SU-DHL-6 (cell line): ENCODE results near the gene FAM120A.

Experiments used
- EZH2phosphoT487 ChIP-seq: fragments of 200-600 bp; sonication (generic), shearing (Covaris generic); conservative IDR thresholded peaks from 2 replicates; pipeline ENCODE4 v1.6.1; 2018; ENCODE audit warnings: mild to moderate bottlenecking, antibody characterized with exemption, low read length, moderate library complexity, mixed read lengths
- TF ChIP-seq, protein P1 (sequence below): fragments of 200-600 bp; sonication (generic); IDR thresholded peaks from one replicate; pipeline ENCODE4 v1.5.1; 2017; ENCODE audit warnings: antibody characterized with exemption, mild to moderate bottlenecking, low read length, moderate library complexity; ENCODE audit not compliant: insufficient read depth, poor library complexity, severe bottlenecking

DNA sequence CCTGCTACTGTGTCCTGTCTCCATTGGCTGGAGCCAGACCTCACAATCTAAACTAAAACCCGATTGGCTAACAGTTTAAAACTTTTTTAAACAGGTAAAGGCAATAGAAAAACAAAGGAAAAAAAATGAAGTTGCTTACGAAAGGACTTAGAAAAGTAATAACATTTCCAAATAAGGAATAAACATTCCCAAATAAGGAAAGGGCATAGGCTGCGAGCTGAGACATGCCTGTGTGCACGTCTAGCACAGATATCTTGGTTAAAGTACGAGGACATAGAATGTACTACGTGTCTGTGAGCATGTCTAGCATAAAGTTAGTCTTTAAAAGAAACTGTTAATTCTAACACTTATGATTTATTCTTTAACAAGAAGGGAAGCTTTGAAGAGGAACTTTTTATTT lies 15.3 kb upstream of the FAM120A start:
- TF ChIP-seq, protein P1, sequence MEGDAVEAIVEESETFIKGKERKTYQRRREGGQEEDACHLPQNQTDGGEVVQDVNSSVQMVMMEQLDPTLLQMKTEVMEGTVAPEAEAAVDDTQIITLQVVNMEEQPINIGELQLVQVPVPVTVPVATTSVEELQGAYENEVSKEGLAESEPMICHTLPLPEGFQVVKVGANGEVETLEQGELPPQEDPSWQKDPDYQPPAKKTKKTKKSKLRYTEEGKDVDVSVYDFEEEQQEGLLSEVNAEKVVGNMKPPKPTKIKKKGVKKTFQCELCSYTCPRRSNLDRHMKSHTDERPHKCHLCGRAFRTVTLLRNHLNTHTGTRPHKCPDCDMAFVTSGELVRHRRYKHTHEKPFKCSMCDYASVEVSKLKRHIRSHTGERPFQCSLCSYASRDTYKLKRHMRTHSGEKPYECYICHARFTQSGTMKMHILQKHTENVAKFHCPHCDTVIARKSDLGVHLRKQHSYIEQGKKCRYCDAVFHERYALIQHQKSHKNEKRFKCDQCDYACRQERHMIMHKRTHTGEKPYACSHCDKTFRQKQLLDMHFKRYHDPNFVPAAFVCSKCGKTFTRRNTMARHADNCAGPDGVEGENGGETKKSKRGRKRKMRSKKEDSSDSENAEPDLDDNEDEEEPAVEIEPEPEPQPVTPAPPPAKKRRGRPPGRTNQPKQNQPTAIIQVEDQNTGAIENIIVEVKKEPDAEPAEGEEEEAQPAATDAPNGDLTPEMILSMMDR, result no peak
- TF ChIP-seq EZH2phosphoT487, result no peak
